SK-N-MC (cell line): ENCODE measurements around the gene TERT.

Experiments used
- EZH2 ChIP-seq: fragments of 200-600 bp; sonication (generic); IDR thresholded peaks from one replicate; pipeline ENCODE4 v1.6.1; 2017; ENCODE audit warnings: antibody characterized with exemption
- FOXP2 ChIP-seq: optimal IDR thresholded peaks from 2 replicates; pipeline ENCODE3; 2011; ENCODE audit warnings: mild to moderate bottlenecking, moderate library complexity; ENCODE audit not compliant: insufficient read depth; ENCODE audit errors: extremely low read length, control extremely low read depth
- POLR2AphosphoS5 ChIP-seq: IDR thresholded peaks from 2 replicates; pipeline ENCODE4 v1.6.1; 2012; ENCODE audit warnings: mild to moderate bottlenecking, low read depth, low read length, borderline replicate concordance

GRCh38 chr5:1213508-1214162, 81.2 kb downstream of the TERT start:
- TF ChIP-seq POLR2AphosphoS5 (no peak), EZH2 (no peak), FOXP2 (no peak)
